HEK293 (cell line): Measurements from ENCODE around the gene SYTL3.

Experiments used
- BCL11B ChIP-seq: fragments of 450-650 bp; formaldehyde crosslinking; IDR thresholded peaks from 2 replicates; pipeline ENCODE4 v1.5.1; 2016; ENCODE audit warnings: low read depth, missing biosample characterization, missing genetic modification characterization
- GLIS1 ChIP-seq: fragments of 450-650 bp; formaldehyde crosslinking; IDR thresholded peaks from 2 replicates; pipeline ENCODE4 v1.5.1; 2016; ENCODE audit warnings: missing biosample characterization, missing genetic modification characterization
- GLIS2 ChIP-seq: fragments of 450-650 bp; formaldehyde crosslinking; IDR thresholded peaks from 2 replicates; pipeline ENCODE4 v1.5.1; 2016; ENCODE audit warnings: missing biosample characterization, missing genetic modification characterization
- KLF16 ChIP-seq: fragments of 450-650 bp; formaldehyde crosslinking; IDR thresholded peaks from 2 replicates; pipeline ENCODE4 v1.5.1; 2017; ENCODE audit warnings: missing biosample characterization, missing genetic modification characterization
- PRDM6 ChIP-seq: fragments of 450-650 bp; formaldehyde crosslinking; IDR thresholded peaks from 2 replicates; pipeline ENCODE4 v1.5.1; 2017; ENCODE audit warnings: missing biosample characterization, missing genetic modification characterization
- REPIN1 ChIP-seq: fragments of 450-650 bp; formaldehyde crosslinking; IDR thresholded peaks from 2 replicates; pipeline ENCODE4 v1.5.1; 2017; ENCODE audit warnings: missing biosample characterization, missing genetic modification characterization, low read depth
- SP2 ChIP-seq: fragments of 450-650 bp; formaldehyde crosslinking; IDR thresholded peaks from 2 replicates; pipeline ENCODE4 v1.5.1; 2016; ENCODE audit warnings: missing biosample characterization, missing genetic modification characterization
- TCF7L2 ChIP-seq: IDR thresholded peaks from 2 replicates; pipeline ENCODE4 v1.6.1; 2011; ENCODE audit warnings: low read depth, mild to moderate bottlenecking, inconsistent platforms, low read length, moderate library complexity, borderline replicate concordance
- WT1 ChIP-seq: fragments of 450-650 bp; formaldehyde crosslinking; IDR thresholded peaks from 2 replicates; pipeline ENCODE4 v1.5.1; 2016; ENCODE audit warnings: missing biosample characterization, missing genetic modification characterization
- YY1 ChIP-seq: fragments of 450-650 bp; formaldehyde crosslinking; IDR thresholded peaks from 2 replicates; pipeline ENCODE4 v1.5.1; 2018; ENCODE audit warnings: missing biosample characterization, missing genetic modification characterization
- ZFHX2 ChIP-seq: fragments of 450-650 bp; formaldehyde crosslinking; conservative IDR thresholded peaks from 2 replicates; pipeline ENCODE4 v1.5.1; 2016; ENCODE audit warnings: missing biosample characterization, missing genetic modification characterization
- ZFP3 ChIP-seq: fragments of 450-650 bp; formaldehyde crosslinking; IDR thresholded peaks from 2 replicates; pipeline ENCODE4 v1.5.1; 2016; ENCODE audit warnings: low read depth, missing biosample characterization, missing genetic modification characterization
- ZNF121 ChIP-seq: fragments of 450-650 bp; formaldehyde crosslinking; IDR thresholded peaks from 2 replicates; pipeline ENCODE4 v1.5.1; 2016; ENCODE audit warnings: missing biosample characterization, missing genetic modification characterization
- ZNF140 ChIP-seq: fragments of 450-650 bp; formaldehyde crosslinking; IDR thresholded peaks from 2 replicates; pipeline ENCODE4 v1.5.1; 2016; ENCODE audit warnings: missing biosample characterization, missing genetic modification characterization
- ZNF292 ChIP-seq: fragments of 450-650 bp; formaldehyde crosslinking; IDR thresholded peaks from 2 replicates; pipeline ENCODE4 v1.5.1; 2016; ENCODE audit warnings: low read depth, missing biosample characterization, missing genetic modification characterization, borderline replicate concordance
- ZNF302 ChIP-seq: fragments of 450-650 bp; formaldehyde crosslinking; IDR thresholded peaks from 2 replicates; pipeline ENCODE4 v1.5.1; 2016; ENCODE audit warnings: missing biosample characterization, missing genetic modification characterization, low read depth
- ZNF366 ChIP-seq: fragments of 450-650 bp; formaldehyde crosslinking; conservative IDR thresholded peaks from 2 replicates; pipeline ENCODE4 v1.5.1; 2016; ENCODE audit warnings: missing biosample characterization, missing genetic modification characterization
- ZNF416 ChIP-seq: fragments of 450-650 bp; formaldehyde crosslinking; IDR thresholded peaks from 2 replicates; pipeline ENCODE4 v1.5.1; 2016; ENCODE audit warnings: missing biosample characterization, missing genetic modification characterization
- ZNF624 ChIP-seq: fragments of 450-650 bp; formaldehyde crosslinking; IDR thresholded peaks from 2 replicates; pipeline ENCODE4 v1.5.1; 2017; ENCODE audit warnings: missing biosample characterization, missing genetic modification characterization
- ZNF654 ChIP-seq: fragments of 450-650 bp; formaldehyde crosslinking; IDR thresholded peaks from 2 replicates; pipeline ENCODE4 v1.5.1; 2016; ENCODE audit warnings: low read depth, missing biosample characterization, missing genetic modification characterization
- ZNF660 ChIP-seq: fragments of 450-650 bp; IDR thresholded peaks from 2 replicates; pipeline ENCODE4 v1.5.1; 2018; ENCODE audit warnings: missing biosample characterization, mild to moderate bottlenecking, missing genetic modification characterization
- ZNF692 ChIP-seq: fragments of 450-650 bp; formaldehyde crosslinking; IDR thresholded peaks from 2 replicates; pipeline ENCODE4 v1.5.1; 2016; ENCODE audit warnings: missing biosample characterization, missing genetic modification characterization
- ZNF768 ChIP-seq: fragments of 450-650 bp; formaldehyde crosslinking; IDR thresholded peaks from 2 replicates; pipeline ENCODE4 v1.5.1; 2018; ENCODE audit warnings: missing biosample characterization, mild to moderate bottlenecking, missing genetic modification characterization
- ZNF830 ChIP-seq: fragments of 450-650 bp; IDR thresholded peaks from 2 replicates; pipeline ENCODE4 v1.5.0; 2018; ENCODE audit warnings: missing biosample characterization, missing genetic modification characterization, low read depth, mild to moderate bottlenecking, moderate library complexity
- TF ChIP-seq, protein P1 (sequence below): fragments of 450-650 bp; formaldehyde crosslinking; optimal IDR thresholded peaks from 2 replicates; pipeline ENCODE3; 2016; ENCODE audit warnings: missing biosample characterization, mild to moderate bottlenecking, missing genetic modification characterization
- TF ChIP-seq, protein P2 (sequence below): fragments of 450-650 bp; formaldehyde crosslinking; IDR thresholded peaks from 2 replicates; pipeline ENCODE4 v1.5.1; 2016; ENCODE audit warnings: missing biosample characterization, missing genetic modification characterization

Gene SYTL3

DNA sequence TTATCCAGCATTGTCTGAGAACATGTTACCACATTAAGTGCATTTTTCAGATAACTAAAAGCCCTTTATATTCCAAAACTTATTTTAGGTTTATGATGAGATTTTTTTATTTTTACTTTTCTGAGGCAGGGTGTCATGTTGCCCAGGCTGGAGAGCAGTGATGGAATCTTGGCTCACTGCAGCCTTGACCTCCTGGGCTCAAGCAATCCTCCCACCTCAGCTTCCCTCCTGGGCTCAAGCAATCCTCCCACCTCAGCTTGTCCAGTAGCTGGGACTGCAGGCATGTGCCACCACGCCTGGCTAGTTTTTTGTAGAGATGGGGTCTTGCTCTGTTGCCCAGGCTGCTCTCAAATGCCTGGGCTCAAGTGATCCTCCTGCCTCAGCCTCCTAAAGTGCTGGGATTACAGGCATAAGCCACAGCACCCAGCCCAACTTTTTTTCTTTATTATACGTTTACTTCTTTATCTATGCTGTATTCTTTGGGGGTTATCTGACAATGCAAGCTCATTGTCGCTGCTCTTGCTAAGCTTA lies 11.5 kb upstream of the SYTL3 start (continued):
- TF ChIP-seq, protein P1, sequence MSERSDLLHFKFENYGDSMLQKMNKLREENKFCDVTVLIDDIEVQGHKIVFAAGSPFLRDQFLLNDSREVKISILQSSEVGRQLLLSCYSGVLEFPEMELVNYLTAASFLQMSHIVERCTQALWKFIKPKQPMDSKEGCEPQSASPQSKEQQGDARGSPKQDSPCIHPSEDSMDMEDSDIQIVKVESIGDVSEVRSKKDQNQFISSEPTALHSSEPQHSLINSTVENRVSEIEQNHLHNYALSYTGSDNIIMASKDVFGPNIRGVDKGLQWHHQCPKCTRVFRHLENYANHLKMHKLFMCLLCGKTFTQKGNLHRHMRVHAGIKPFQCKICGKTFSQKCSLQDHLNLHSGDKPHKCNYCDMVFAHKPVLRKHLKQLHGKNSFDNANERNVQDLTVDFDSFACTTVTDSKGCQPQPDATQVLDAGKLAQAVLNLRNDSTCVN = no peak
- TF ChIP-seq ZNF366 (tag by site-specific recombination) (no peak), YY1 (no peak), ZNF140 (tag by site-specific recombination) (no peak), ZNF654 (tag by site-specific recombination) (no peak), ZNF768 (tag by site-specific recombination) (no peak), BCL11B (tag by site-specific recombination) (no peak), PRDM6 (tag by site-specific recombination) (no peak), REPIN1 (no peak), ZNF292 (tag by site-specific recombination) (no peak), ZNF624 (no peak), ZNF830 (tag by site-specific recombination) (no peak), ZFP3 (tag by site-specific recombination) (no peak), ZFHX2 (tag by site-specific recombination) (peak; percentile 41), ZNF660 (tag by site-specific recombination) (no peak), GLIS2 (tag by site-specific recombination) (no peak), ZNF302 (tag by site-specific recombination) (no peak), TCF7L2 (no peak), ZNF692 (no peak), SP2 (tag by site-specific recombination) (no peak), KLF16 (tag by site-specific recombination) (no peak), WT1 (tag by site-specific recombination) (0 out of 2 replicates have a peak, but pooled peaks have one; percentile 28), ZNF121 (peak; percentile 96), GLIS1 (0 out of 2 replicates have a peak, but pooled peaks have one; percentile 19), ZNF416 (tag by site-specific recombination) (no peak)
- TF ChIP-seq, protein P2, sequence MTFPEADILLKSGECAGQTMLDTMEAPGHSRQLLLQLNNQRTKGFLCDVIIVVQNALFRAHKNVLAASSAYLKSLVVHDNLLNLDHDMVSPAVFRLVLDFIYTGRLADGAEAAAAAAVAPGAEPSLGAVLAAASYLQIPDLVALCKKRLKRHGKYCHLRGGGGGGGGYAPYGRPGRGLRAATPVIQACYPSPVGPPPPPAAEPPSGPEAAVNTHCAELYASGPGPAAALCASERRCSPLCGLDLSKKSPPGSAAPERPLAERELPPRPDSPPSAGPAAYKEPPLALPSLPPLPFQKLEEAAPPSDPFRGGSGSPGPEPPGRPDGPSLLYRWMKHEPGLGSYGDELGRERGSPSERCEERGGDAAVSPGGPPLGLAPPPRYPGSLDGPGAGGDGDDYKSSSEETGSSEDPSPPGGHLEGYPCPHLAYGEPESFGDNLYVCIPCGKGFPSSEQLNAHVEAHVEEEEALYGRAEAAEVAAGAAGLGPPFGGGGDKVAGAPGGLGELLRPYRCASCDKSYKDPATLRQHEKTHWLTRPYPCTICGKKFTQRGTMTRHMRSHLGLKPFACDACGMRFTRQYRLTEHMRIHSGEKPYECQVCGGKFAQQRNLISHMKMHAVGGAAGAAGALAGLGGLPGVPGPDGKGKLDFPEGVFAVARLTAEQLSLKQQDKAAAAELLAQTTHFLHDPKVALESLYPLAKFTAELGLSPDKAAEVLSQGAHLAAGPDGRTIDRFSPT (tag by site-specific recombination) = no peak
